Measurements from ENCODE around the gene TREML1. TPM values are rescaled to one million over a fixed set of nuclear protein-coding genes. Genes with fewer than 3 reads are reported as not detected.

Gene TREML1
- total RNA-seq, 1 donor from 2014 or later, result not detected

DNA sequence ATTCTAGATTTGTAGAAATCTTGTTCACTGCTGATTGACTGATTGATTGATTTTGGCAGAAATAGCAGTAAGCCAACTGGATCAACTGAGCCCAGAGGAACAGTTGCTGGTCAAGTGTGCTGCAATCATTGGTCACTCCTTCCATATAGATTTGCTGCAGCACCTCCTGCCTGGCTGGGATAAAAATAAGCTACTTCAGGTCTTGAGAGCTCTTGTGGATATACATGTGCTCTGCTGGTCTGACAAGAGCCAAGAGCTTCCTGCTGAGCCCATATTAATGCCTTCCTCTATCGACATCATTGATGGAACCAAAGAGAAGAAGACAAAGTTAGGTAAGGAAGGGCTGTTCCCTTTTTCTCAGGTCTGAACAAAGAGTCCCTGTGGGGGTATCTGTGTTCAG, 31.2 kb downstream of the TREML1 start:
- no peaks in the 10 kb centered on the region for H3K4me1 Mint-ChIP-seq
- no peak overlapping the region for H3K9ac ChIP-seq
- H3K9me3 Mint-ChIP-seq, result no peaks in the 10 kb centered on the region

GRCh38 chr6:41122373-41122772, 31.8 kb downstream of the TREML1 start:
- Histone ChIP-seq H3K27ac (no peak overlapping the region), H3K9me3 (ENCODE audit: low read depth) (no peaks in the 10 kb centered on the region), H3K27me3 (no peaks in the 10 kb centered on the region), H2AFZ (replicated peaks) (no peak overlapping the region), H3K36me3 (no peaks in the 10 kb centered on the region), H3K79me2 (ENCODE audit: low read depth) (no peaks in the 10 kb centered on the region), H4K20me1 (ENCODE audit: low read depth) (no peaks in the 10 kb centered on the region), H3F3A (ENCODE audit: low read depth) (no peaks in the 10 kb centered on the region), H3K9ac (no peak overlapping the region), H3K4me2 (no peak overlapping the region), H3K4me3 (no peak overlapping the region), H3K4me1 (peaks cover 7% of the 10 kb centered on the region)
- Mint-ChIP-seq H3K9me3 (no peaks in the 10 kb centered on the region), H3K27ac (no peak overlapping the region), H3K27me3 (ENCODE audit: insufficient read depth, low read depth) (peaks cover 2% of the 10 kb centered on the region), H3K4me3 (no peak overlapping the region), H3K4me1 (no peaks in the 10 kb centered on the region), H3K36me3 (peaks cover 2% of the 10 kb centered on the region)
- DNase-seq (ENCODE audit: low spot score), result no peak
- TF ChIP-seq CTCF (IDR thresholded peaks at IDR 0.05), result no peak
- TF ChIP-seq EZH2 (IDR thresholded peaks at IDR 0.05), result no peak
- no peak for TF ChIP-seq EZH2phosphoT487 (IDR thresholded peaks at IDR 0.05)

More for the DNA sequence above, 31.2 kb downstream of the TREML1 start:
- Mint-ChIP-seq H3K27ac (no peak overlapping the region), H3K27me3 (ENCODE audit: insufficient read depth, low read depth) (peaks cover 2% of the 10 kb centered on the region), H3K36me3 (peaks cover 2% of the 10 kb centered on the region), H3K4me3 (no peak overlapping the region)
- Histone ChIP-seq H3K4me2 (no peak overlapping the region), H3K79me2 (ENCODE audit: low read depth) (no peaks in the 10 kb centered on the region), H3F3A (ENCODE audit: low read depth) (no peaks in the 10 kb centered on the region), H4K20me1 (ENCODE audit: low read depth) (no peaks in the 10 kb centered on the region), H3K27me3 (no peaks in the 10 kb centered on the region), H3K9me3 (ENCODE audit: low read depth) (no peaks in the 10 kb centered on the region), H2AFZ (replicated peaks) (no peak overlapping the region), H3K4me1 (peaks cover 3% of the 10 kb centered on the region), H3K4me3 (no peak overlapping the region), H3K27ac (no peak overlapping the region), H3K36me3 (no peaks in the 10 kb centered on the region)
- no peak for DNase-seq (ENCODE audit: low spot score)
- TF ChIP-seq EZH2 (IDR thresholded peaks at IDR 0.05), result no peak
- TF ChIP-seq EZH2phosphoT487 (IDR thresholded peaks at IDR 0.05), result no peak
- no peak for TF ChIP-seq CTCF (IDR thresholded peaks at IDR 0.05)

- Mint-ChIP-seq H3K27me3 (ENCODE audit: insufficient read depth, low read depth) (peaks cover 4% of the 10 kb centered on the region), H3K4me1 (no peaks in the 10 kb centered on the region), H3K9me3 (no peaks in the 10 kb centered on the region), H3K27ac (no peak overlapping the region), H3K4me3 (no peak overlapping the region), H3K36me3 (peaks cover 2% of the 10 kb centered on the region)
- Histone ChIP-seq H3K27me3 (no peaks in the 10 kb centered on the region), H3K36me3 (no peaks in the 10 kb centered on the region), H3K27ac (no peak overlapping the region), H3F3A (ENCODE audit: low read depth) (no peaks in the 10 kb centered on the region), H3K9me3 (ENCODE audit: low read depth) (no peaks in the 10 kb centered on the region), H3K4me1 (peaks cover 7% of the 10 kb centered on the region), H2AFZ (replicated peaks) (no peak overlapping the region), H3K79me2 (ENCODE audit: low read depth) (no peaks in the 10 kb centered on the region), H3K4me2 (no peak overlapping the region), H4K20me1 (ENCODE audit: low read depth) (no peaks in the 10 kb centered on the region), H3K9ac (no peak overlapping the region), H3K4me3 (no peak overlapping the region)
- TF ChIP-seq CTCF (IDR thresholded peaks at IDR 0.05) (no peak), EZH2 (IDR thresholded peaks at IDR 0.05) (no peak), EZH2phosphoT487 (IDR thresholded peaks at IDR 0.05) (no peak)
- no peak for DNase-seq (ENCODE audit: low spot score)
Observed at GRCh38 chr6:41120058-41120457, 34.1 kb downstream of the TREML1 start.

Measured in neural progenitor cell (in vitro differentiated cells).